HS-27A (cell line): ENCODE data around the gene WDR7.

Experiments used
- DNase-seq: peaks from one replicate; pipeline ENCODE4 v3.0.0-alpha.2; 2012; ENCODE audit warnings: low read depth, missing footprints

The WDR7 gene

GRCh38 chr18:56650944-56651770 is at the start of gene WDR7:
Gene WDR7 (plus strand): TSS chr18:56651359. CDS start chr18:56672516, 21,157 bp downstream.
- DNase-seq, result peak; percentile 90

- no peak for DNase-seq
Observed at GRCh38 chr18:56606618-56607017, 44.5 kb upstream of the WDR7 start.

- no peak for DNase-seq
Observed at GRCh38 chr18:56615738-56616520, 35.2 kb upstream of the WDR7 start.

GRCh38 chr18:56627991-56628390 is 23.2 kb upstream of the WDR7 start:
- DNase-seq, result no peak

- no peak for DNase-seq
Observed at GRCh38 chr18:56632070-56633022, 18.8 kb upstream of the WDR7 start.

GRCh38 chr18:56635007-56635406 is 16.2 kb upstream of the WDR7 start:
- no peak for DNase-seq

- DNase-seq, result no peak
Observed at GRCh38 chr18:56637176-56637575, 14.0 kb upstream of the WDR7 start.

GRCh38 chr18:56637711-56638231 is 13.4 kb upstream of the WDR7 start:
- DNase-seq, result no peak

- DNase-seq, result peak; percentile 91
Observed at GRCh38 chr18:56638232-56639103, 12.7 kb upstream of the WDR7 start, which contains the start of gene TXNL1. Gene TXNL1 (minus strand): TSS chr18:56638592. CDS start chr18:56638440, 152 bp downstream.

GRCh38 chr18:56639104-56639381 is 12.1 kb upstream of the WDR7 start:
- DNase-seq, result no peak

GRCh38 chr18:56639571-56639970 is 11.6 kb upstream of the WDR7 start:
- no peak for DNase-seq

- DNase-seq, result no peak
Observed at GRCh38 chr18:56641714-56642337, 9.3 kb upstream of the WDR7 start.

GRCh38 chr18:56643381-56643780 is 7.8 kb upstream of the WDR7 start:
- no peak for DNase-seq

GRCh38 chr18:56645415-56646016 is 5.6 kb upstream of the WDR7 start:
- no peak for DNase-seq

- DNase-seq, result no peak
Observed at GRCh38 chr18:56647071-56647470, 4.1 kb upstream of the WDR7 start.

- DNase-seq, result no peak
Observed at GRCh38 chr18:56647951-56648893, 2.9 kb upstream of the WDR7 start.

- no peak for DNase-seq
Observed at GRCh38 chr18:56649996-56650395, 1.2 kb upstream of the WDR7 start.

GRCh38 chr18:56651771-56652092 is 573 bp downstream of the WDR7 start:
- DNase-seq, result no peak

- DNase-seq, result no peak
Observed at GRCh38 chr18:56652802-56653201, 1.6 kb downstream of the WDR7 start.
